GM19328 (cell line): Measurements from ENCODE around the gene NUDT19.
"Not testable (repeated sequence)": the region's sequence is repeated elsewhere in the genome, so short reads cannot be mapped to it uniquely, and the experiment has no call there.

Experiments
- ATAC-seq: cut with Tn5 transposase; IDR thresholded peaks from one replicate; pipeline ENCODE4 v1.9.1; 2021; ENCODE audit warnings: mild to moderate bottlenecking, moderate library complexity; ENCODE audit not compliant: unreplicated experiment

The NUDT19 gene

GRCh38 chr19:32704006-32704405, 12.4 kb downstream of the NUDT19 start:
- ATAC-seq, result not testable (repeated sequence)

- no peak for ATAC-seq
Observed at GRCh38 chr19:32708457-32708856, 16.8 kb downstream of the NUDT19 start.

- ATAC-seq, result no peak
Observed at GRCh38 chr19:32709032-32709431, 17.4 kb downstream of the NUDT19 start.

- ATAC-seq, result no peak
Observed at GRCh38 chr19:32711747-32712146, 20.1 kb downstream of the NUDT19 start.

- not testable (repeated sequence) for ATAC-seq
Observed at GRCh38 chr19:32716203-32716602, 24.6 kb downstream of the NUDT19 start.

GRCh38 chr19:32717496-32717895, 25.9 kb downstream of the NUDT19 start:
- no peak for ATAC-seq

- ATAC-seq, result no peak
Observed at GRCh38 chr19:32718286-32718685, 26.7 kb downstream of the NUDT19 start.

GRCh38 chr19:32719611-32720059, 28.0 kb downstream of the NUDT19 start, which contains the start of gene TDRD12:
TDRD12 (plus strand) TSS chr19:32719767; CDS start chr19:32720073, 306 bp downstream.
- no peak for ATAC-seq

GRCh38 chr19:32720216-32720935, 28.8 kb downstream of the NUDT19 start:
- ATAC-seq, result no peak

GRCh38 chr19:32720936-32721250, 29.3 kb downstream of the NUDT19 start:
- no peak for ATAC-seq

GRCh38 chr19:32735936-32736335, 44.3 kb downstream of the NUDT19 start:
- no peak for ATAC-seq

GRCh38 chr19:32743021-32743420, 51.4 kb downstream of the NUDT19 start:
- no peak for ATAC-seq

- no peak for ATAC-seq
Observed at GRCh38 chr19:32743447-32743846, 51.8 kb downstream of the NUDT19 start.

- no peak for ATAC-seq
Observed at GRCh38 chr19:32744555-32745325, 53.1 kb downstream of the NUDT19 start.

GRCh38 chr19:32745594-32746251, 54.1 kb downstream of the NUDT19 start:
- ATAC-seq, result not testable (repeated sequence)

GRCh38 chr19:32746631-32747196, 55.1 kb downstream of the NUDT19 start:
- not testable (repeated sequence) for ATAC-seq

GRCh38 chr19:32748497-32748896, 56.9 kb downstream of the NUDT19 start:
- no peak for ATAC-seq

GRCh38 chr19:32748948-32749347, 57.3 kb downstream of the NUDT19 start:
- ATAC-seq, result no peak

- ATAC-seq, result no peak
Observed at GRCh38 chr19:32749361-32749760, 57.7 kb downstream of the NUDT19 start.

GRCh38 chr19:32750441-32751055, 58.9 kb downstream of the NUDT19 start:
- ATAC-seq, result no peak

GRCh38 chr19:32751066-32751465, 59.4 kb downstream of the NUDT19 start:
- no peak for ATAC-seq
